ENCODE results near the gene SPTBN5. TPM values are rescaled to one million over a fixed set of nuclear protein-coding genes. Genes with fewer than 3 reads are reported as not detected.

Gene SPTBN5
- total RNA-seq, 1 experiment from 2014 or later, result 1.2 TPM

- TF ChIP-seq, protein P1, sequence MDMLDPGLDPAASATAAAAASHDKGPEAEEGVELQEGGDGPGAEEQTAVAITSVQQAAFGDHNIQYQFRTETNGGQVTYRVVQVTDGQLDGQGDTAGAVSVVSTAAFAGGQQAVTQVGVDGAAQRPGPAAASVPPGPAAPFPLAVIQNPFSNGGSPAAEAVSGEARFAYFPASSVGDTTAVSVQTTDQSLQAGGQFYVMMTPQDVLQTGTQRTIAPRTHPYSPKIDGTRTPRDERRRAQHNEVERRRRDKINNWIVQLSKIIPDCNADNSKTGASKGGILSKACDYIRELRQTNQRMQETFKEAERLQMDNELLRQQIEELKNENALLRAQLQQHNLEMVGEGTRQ (CRISPR knock-in tag; IDR thresholded peaks at IDR 0.05), result no peak
- no peak for TF ChIP-seq ZBTB21 (CRISPR knock-in tag; IDR thresholded peaks at IDR 0.05; ENCODE audit: borderline replicate concordance)
- no peak for TF ChIP-seq HMGA2 (CRISPR knock-in tag; IDR thresholded peaks at IDR 0.05)
- no peak for TF ChIP-seq PRRX2 (CRISPR knock-in tag; IDR thresholded peaks at IDR 0.05)
- no peak for TF ChIP-seq RORB (CRISPR knock-in tag; IDR thresholded peaks at IDR 0.05)
- TF ChIP-seq, protein P2, sequence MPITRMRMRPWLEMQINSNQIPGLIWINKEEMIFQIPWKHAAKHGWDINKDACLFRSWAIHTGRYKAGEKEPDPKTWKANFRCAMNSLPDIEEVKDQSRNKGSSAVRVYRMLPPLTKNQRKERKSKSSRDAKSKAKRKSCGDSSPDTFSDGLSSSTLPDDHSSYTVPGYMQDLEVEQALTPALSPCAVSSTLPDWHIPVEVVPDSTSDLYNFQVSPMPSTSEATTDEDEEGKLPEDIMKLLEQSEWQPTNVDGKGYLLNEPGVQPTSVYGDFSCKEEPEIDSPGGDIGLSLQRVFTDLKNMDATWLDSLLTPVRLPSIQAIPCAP (CRISPR knock-in tag; IDR thresholded peaks at IDR 0.05), result no peak
- TF ChIP-seq ZNF232 (CRISPR knock-in tag; IDR thresholded peaks at IDR 0.05), result no peak
Observed at GRCh38 chr15:41813426-41813825, 80.4 kb downstream of the SPTBN5 start (continued).

DNA sequence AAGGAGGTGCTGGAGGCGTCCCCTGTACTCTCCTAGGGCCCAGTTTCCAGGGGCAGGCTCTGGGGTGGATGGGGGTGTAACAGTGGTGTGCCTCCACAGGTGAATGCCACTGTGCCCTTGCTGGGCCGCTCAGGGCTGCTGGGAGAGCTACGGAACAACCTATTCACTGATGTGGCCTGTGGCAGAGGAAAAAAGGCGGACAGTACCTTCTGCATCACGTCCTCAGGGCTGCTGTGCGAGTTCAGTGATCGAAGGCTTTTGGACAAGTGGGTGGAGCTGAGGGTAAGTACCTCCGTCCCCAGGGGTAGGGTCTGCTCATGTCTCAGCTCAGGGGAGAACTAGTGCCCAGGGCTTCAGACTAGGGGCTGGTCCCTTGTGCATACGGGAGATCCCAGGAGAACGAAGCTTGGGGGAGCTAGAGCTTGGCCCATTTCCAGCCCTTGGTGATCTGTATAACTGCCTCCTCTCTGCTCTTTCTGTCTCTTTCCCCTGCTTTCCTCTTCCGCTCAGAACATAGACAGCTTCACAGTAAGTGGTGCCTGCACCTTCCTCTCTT, 81.0 kb downstream of the SPTBN5 start:
- Mint-ChIP-seq H3K4me3 (no peak overlapping the region), H3K4me1 (peaks cover 6% of the 10 kb centered on the region), H3K36me3 (no peaks in the 10 kb centered on the region), H3K27me3 (ENCODE audit: low read depth) (no peaks in the 10 kb centered on the region), H3K9me3 (no peaks in the 10 kb centered on the region), H3K27ac (no peak overlapping the region)
- DNase-seq (ENCODE audit: low spot score), result no peak
- CTCF ChIA-PET, result interaction anchor here (3.2 to 6.4 kb wide), 2 partner anchors 40 to 209 kb away, joined by 22 to 158 read pairs; partner anchors contain the start of gene MAPKBP1
- no peak for ATAC-seq
- TF ChIP-seq TCF7 (CRISPR knock-in tag; IDR thresholded peaks at IDR 0.05; ENCODE audit: low read depth), result no peak
- TF ChIP-seq ZNF423 (CRISPR knock-in tag; IDR thresholded peaks at IDR 0.05), result no peak
- TF ChIP-seq IRF2 (CRISPR knock-in tag; IDR thresholded peaks at IDR 0.05; ENCODE audit: borderline replicate concordance, low read depth), result no peak
- TF ChIP-seq ZMAT4 (CRISPR knock-in tag; IDR thresholded peaks at IDR 0.05), result no peak
- TF ChIP-seq HMGA2 (CRISPR knock-in tag; IDR thresholded peaks at IDR 0.05), result no peak
- TF ChIP-seq TEAD4 (CRISPR knock-in tag; IDR thresholded peaks at IDR 0.05), result no peak
- no peak for TF ChIP-seq SP1 (CRISPR knock-in tag; conservative IDR thresholded peaks at IDR 0.05)
- TF ChIP-seq SMAD4 (CRISPR knock-in tag; IDR thresholded peaks at IDR 0.05), result no peak
- no peak for TF ChIP-seq ZNF396 (CRISPR knock-in tag; IDR thresholded peaks at IDR 0.05; ENCODE audit: borderline replicate concordance)
- POLR2A ChIA-PET, result no interaction called here

- ChIA-PET POLR2A (interaction anchor here (1.6 kb wide), 1 partner anchor 37 kb away, joined by 9 read pairs; the partner anchor contains the start of gene MAPKBP1), CTCF (interaction anchor here (0.8 to 6.4 kb wide), 24 partner anchors 9 to 346 kb away, joined by 3 to 158 read pairs (median 4); partner anchors contain the start of genes EHD4 and MAPKBP1)
- no peaks in the 10 kb centered on the region for H3K27me3 Mint-ChIP-seq (ENCODE audit: low read depth)
- H3K4me1 Mint-ChIP-seq, result peaks cover 6% of the 10 kb centered on the region
- H3K36me3 Mint-ChIP-seq, result no peaks in the 10 kb centered on the region
- TF ChIP-seq PRRX2 (CRISPR knock-in tag; IDR thresholded peaks at IDR 0.05), result no peak
- TF ChIP-seq, protein P3, sequence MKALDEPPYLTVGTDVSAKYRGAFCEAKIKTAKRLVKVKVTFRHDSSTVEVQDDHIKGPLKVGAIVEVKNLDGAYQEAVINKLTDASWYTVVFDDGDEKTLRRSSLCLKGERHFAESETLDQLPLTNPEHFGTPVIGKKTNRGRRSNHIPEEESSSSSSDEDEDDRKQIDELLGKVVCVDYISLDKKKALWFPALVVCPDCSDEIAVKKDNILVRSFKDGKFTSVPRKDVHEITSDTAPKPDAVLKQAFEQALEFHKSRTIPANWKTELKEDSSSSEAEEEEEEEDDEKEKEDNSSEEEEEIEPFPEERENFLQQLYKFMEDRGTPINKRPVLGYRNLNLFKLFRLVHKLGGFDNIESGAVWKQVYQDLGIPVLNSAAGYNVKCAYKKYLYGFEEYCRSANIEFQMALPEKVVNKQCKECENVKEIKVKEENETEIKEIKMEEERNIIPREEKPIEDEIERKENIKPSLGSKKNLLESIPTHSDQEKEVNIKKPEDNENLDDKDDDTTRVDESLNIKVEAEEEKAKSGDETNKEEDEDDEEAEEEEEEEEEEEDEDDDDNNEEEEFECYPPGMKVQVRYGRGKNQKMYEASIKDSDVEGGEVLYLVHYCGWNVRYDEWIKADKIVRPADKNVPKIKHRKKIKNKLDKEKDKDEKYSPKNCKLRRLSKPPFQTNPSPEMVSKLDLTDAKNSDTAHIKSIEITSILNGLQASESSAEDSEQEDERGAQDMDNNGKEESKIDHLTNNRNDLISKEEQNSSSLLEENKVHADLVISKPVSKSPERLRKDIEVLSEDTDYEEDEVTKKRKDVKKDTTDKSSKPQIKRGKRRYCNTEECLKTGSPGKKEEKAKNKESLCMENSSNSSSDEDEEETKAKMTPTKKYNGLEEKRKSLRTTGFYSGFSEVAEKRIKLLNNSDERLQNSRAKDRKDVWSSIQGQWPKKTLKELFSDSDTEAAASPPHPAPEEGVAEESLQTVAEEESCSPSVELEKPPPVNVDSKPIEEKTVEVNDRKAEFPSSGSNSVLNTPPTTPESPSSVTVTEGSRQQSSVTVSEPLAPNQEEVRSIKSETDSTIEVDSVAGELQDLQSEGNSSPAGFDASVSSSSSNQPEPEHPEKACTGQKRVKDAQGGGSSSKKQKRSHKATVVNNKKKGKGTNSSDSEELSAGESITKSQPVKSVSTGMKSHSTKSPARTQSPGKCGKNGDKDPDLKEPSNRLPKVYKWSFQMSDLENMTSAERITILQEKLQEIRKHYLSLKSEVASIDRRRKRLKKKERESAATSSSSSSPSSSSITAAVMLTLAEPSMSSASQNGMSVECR (CRISPR knock-in tag; IDR thresholded peaks at IDR 0.05; ENCODE audit: borderline replicate concordance), result no peak
- no peak for TF ChIP-seq SOX15 (CRISPR knock-in tag; IDR thresholded peaks at IDR 0.05)
- TF ChIP-seq JUN (CRISPR knock-in tag; IDR thresholded peaks at IDR 0.05), result no peak
- no peak for TF ChIP-seq NR2C2 (CRISPR knock-in tag; IDR thresholded peaks at IDR 0.05)
- TF ChIP-seq, protein P4, sequence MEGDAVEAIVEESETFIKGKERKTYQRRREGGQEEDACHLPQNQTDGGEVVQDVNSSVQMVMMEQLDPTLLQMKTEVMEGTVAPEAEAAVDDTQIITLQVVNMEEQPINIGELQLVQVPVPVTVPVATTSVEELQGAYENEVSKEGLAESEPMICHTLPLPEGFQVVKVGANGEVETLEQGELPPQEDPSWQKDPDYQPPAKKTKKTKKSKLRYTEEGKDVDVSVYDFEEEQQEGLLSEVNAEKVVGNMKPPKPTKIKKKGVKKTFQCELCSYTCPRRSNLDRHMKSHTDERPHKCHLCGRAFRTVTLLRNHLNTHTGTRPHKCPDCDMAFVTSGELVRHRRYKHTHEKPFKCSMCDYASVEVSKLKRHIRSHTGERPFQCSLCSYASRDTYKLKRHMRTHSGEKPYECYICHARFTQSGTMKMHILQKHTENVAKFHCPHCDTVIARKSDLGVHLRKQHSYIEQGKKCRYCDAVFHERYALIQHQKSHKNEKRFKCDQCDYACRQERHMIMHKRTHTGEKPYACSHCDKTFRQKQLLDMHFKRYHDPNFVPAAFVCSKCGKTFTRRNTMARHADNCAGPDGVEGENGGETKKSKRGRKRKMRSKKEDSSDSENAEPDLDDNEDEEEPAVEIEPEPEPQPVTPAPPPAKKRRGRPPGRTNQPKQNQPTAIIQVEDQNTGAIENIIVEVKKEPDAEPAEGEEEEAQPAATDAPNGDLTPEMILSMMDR (IDR thresholded peaks at IDR 0.05), result peak; percentile 37; the same call in 1 of the 2 replicates
- TF ChIP-seq NFATC4 (CRISPR knock-in tag; IDR thresholded peaks at IDR 0.05), result no peak
- no peak overlapping the region for H3K4me3 Mint-ChIP-seq
- peak; percentile 88 for ATAC-seq
- peak; percentile 89 for DNase-seq (ENCODE audit: low spot score)
- H3K27ac Mint-ChIP-seq, result no peak overlapping the region
- no peaks in the 10 kb centered on the region for H3K9me3 Mint-ChIP-seq
Observed at GRCh38 chr15:41811432-41812195, 82.2 kb downstream of the SPTBN5 start.
